GM12878 (cell line): ENCODE data around the gene ELFN2. TPM values are rescaled to one million over a fixed set of nuclear protein-coding genes. Genes with fewer than 3 reads are reported as not detected.

Experiments used
- ATAC-seq: fragments of 200-7000 bp; cut with Tn5 transposase; 3 replicates; pipeline ENCODE4 v1.9.1; 2020; ENCODE audit warnings: mild to moderate bottlenecking, moderate library complexity
- BruUV-seq: library from RNA; stranded (reverse); fragments of 400-500 nt; replicated peaks from 2 replicates; lab custom pipeline; 2021; lab: Mats Ljungman, UMichigan
- CTCF ChIA-PET: fragments of 300-600 bp; sonication (Branson Sonifier 250); formaldehyde crosslinking; extraction: SDS; loops from one replicate; lab custom pipeline; 2021; ENCODE audit warnings: inconsistent platforms; lab: Yijun Ruan, JAX
- POLR2A ChIA-PET: fragments of 350-600 bp; formaldehyde crosslinking; extraction: SDS; loops from one replicate; lab custom pipeline; 2021; ENCODE audit warnings: inconsistent platforms; lab: Charles Lee
- RAD21 ChIA-PET: fragments of 300-600 bp; sonication (Branson Sonifier 250); formaldehyde crosslinking; loops from one replicate; lab custom pipeline; 2023; ENCODE audit warnings: antibody characterized with exemption; ENCODE audit not compliant: unreplicated experiment; lab: Charles Lee
- SMC1A ChIA-PET: fragments of 300-600 bp; sonication (Branson Sonifier 250); formaldehyde crosslinking; loops from one replicate; lab custom pipeline; 2023; ENCODE audit not compliant: unreplicated experiment, uncharacterized antibody; lab: Charles Lee
- DNase-seq: peaks from one replicate; pipeline ENCODE4 v3.0.0-alpha.2; 2011; ENCODE audit warnings: low read depth, low spot score
- FAIRE-seq: peaks from 3 replicates; lab custom pipeline; 2011; peaks lifted over from hg19 to GRCh38; lab: Jason Lieb, UNC
- H2AFZ ChIP-seq: 2 replicates; pipeline ENCODE4 v1.6.0; 2011; ENCODE audit warnings: low read depth, low read length, control low read depth; ENCODE audit not compliant: control insufficient read depth
- H3K27ac ChIP-seq: 2 replicates; pipeline ENCODE4 v1.5.1; 2011; ENCODE audit warnings: control low read depth; ENCODE audit not compliant: control insufficient read depth, insufficient read depth
- H3K27me3 ChIP-seq, 2 experiments: replicated peaks in 1 of 2; 2 replicates each; pipeline versions ENCODE4 v1.6.0 to v1.6.1; 2011; ENCODE audit warnings: low read length in 1 of 2; ENCODE audit not compliant: control insufficient read depth in 2 of 2, insufficient read depth in 2 of 2
- H3K36me3 ChIP-seq, 2 experiments: 2 replicates each; pipeline ENCODE4 v1.5.1; 2011; ENCODE audit warnings: low read length in 1 of 2; ENCODE audit not compliant: control insufficient read depth in 2 of 2, insufficient read depth in 2 of 2
- H3K4me1 ChIP-seq: 2 replicates; pipeline ENCODE4 v1.6.1; 2011; ENCODE audit warnings: mild to moderate bottlenecking, low read length, moderate library complexity, mixed read lengths; ENCODE audit not compliant: control insufficient read depth, insufficient read depth
- H3K4me2 ChIP-seq: 2 replicates; pipeline ENCODE4 v1.6.0; 2011; ENCODE audit warnings: control low read depth; ENCODE audit not compliant: control insufficient read depth, insufficient read depth
- H3K4me3 ChIP-seq: fragments of 200-600 bp; sonication (generic); 2 replicates; pipeline ENCODE4 v1.5.1; 2016
- H3K79me2 ChIP-seq: 2 replicates; pipeline ENCODE4 v1.6.0; 2011; ENCODE audit warnings: low read length; ENCODE audit not compliant: control insufficient read depth, insufficient read depth
- H3K9ac ChIP-seq: 2 replicates; pipeline ENCODE4 v1.8.0; 2011; ENCODE audit warnings: low read length, control low read depth, mixed read lengths; ENCODE audit not compliant: control insufficient read depth, insufficient read depth
- H3K9me3 ChIP-seq: replicated peaks from 3 replicates; pipeline ENCODE4 v1.5.1; 2011; ENCODE audit warnings: mild to moderate bottlenecking, low read length; ENCODE audit not compliant: control insufficient read depth, insufficient read depth
- H4K20me1 ChIP-seq: 2 replicates; pipeline ENCODE4 v1.6.0; 2011; ENCODE audit not compliant: control insufficient read depth, insufficient read depth
- ATF7 ChIP-seq: fragments of 450-650 bp; IDR thresholded peaks from 2 replicates; pipeline ENCODE4 v1.6.1; 2016; ENCODE audit warnings: low read depth, mild to moderate bottlenecking
- BMI1 ChIP-seq: fragments of 450-650 bp; IDR thresholded peaks from 2 replicates; pipeline ENCODE4 v1.6.1; 2016; ENCODE audit warnings: mild to moderate bottlenecking, moderate library complexity, borderline replicate concordance
- CEBPZ ChIP-seq: fragments of 150-350 bp; IDR thresholded peaks from 2 replicates; pipeline ENCODE4 v1.6.1; 2016; ENCODE audit warnings: low read depth, low read length
- EZH2 ChIP-seq: IDR thresholded peaks from 2 replicates; pipeline ENCODE4 v1.6.1; 2012; ENCODE audit warnings: low read depth, mild to moderate bottlenecking, control low read depth, inconsistent platforms, low read length, borderline replicate concordance; ENCODE audit not compliant: control insufficient read depth
- FOS ChIP-seq: IDR thresholded peaks from 3 replicates; pipeline ENCODE4 v1.6.1; 2011; ENCODE audit warnings: borderline replicate concordance; ENCODE audit not compliant: insufficient read length; ENCODE audit errors: extremely low read depth
- GATAD2B ChIP-seq: fragments of 450-650 bp; conservative IDR thresholded peaks from 2 replicates; pipeline ENCODE4 v1.6.1; 2017; ENCODE audit warnings: low read depth, mild to moderate bottlenecking, moderate library complexity
- KAT2A ChIP-seq: conservative IDR thresholded peaks from 2 replicates; pipeline ENCODE4 v1.6.1; 2011; ENCODE audit warnings: low read depth, low read length; ENCODE audit not compliant: control insufficient read depth
- MAX ChIP-seq: IDR thresholded peaks from 2 replicates; pipeline ENCODE4 v1.6.1; 2012; ENCODE audit warnings: low read depth, low read length, improper control_type of control experiment
- MEF2A ChIP-seq: IDR thresholded peaks from 2 replicates; pipeline ENCODE4 v1.6.1; 2011; ENCODE audit warnings: low read depth, mild to moderate bottlenecking, low read length, moderate library complexity; ENCODE audit not compliant: insufficient read depth
- NBN ChIP-seq: fragments of 450-650 bp; IDR thresholded peaks from 2 replicates; pipeline ENCODE4 v1.6.1; 2016
- RELB ChIP-seq: fragments of 450-650 bp; IDR thresholded peaks from 2 replicates; pipeline ENCODE4 v1.6.1; 2017; ENCODE audit warnings: low read depth, mild to moderate bottlenecking, moderate library complexity
- SMAD1 ChIP-seq: fragments of 450-650 bp; IDR thresholded peaks from 2 replicates; pipeline ENCODE4 v1.6.1; 2018; ENCODE audit warnings: mild to moderate bottlenecking, low read depth; ENCODE audit not compliant: partially characterized antibody
- SMAD5 ChIP-seq: IDR thresholded peaks from 2 replicates; pipeline ENCODE4 v1.6.1; 2016; ENCODE audit warnings: antibody characterized with exemption, low read depth
- SREBF1 ChIP-seq: IDR thresholded peaks from 2 replicates; pipeline ENCODE4 v1.6.1; 2012; ENCODE audit warnings: mild to moderate bottlenecking, low read length
- USF2 ChIP-seq: IDR thresholded peaks from 2 replicates; pipeline ENCODE4 v1.6.1; 2011; ENCODE audit warnings: low read depth, low read length, improper control_type of control experiment, borderline replicate concordance
- WGBS: methylation state at CpG from one replicate; pipeline ENCODE4 v1.1.6; 2016; ENCODE audit warnings: low lambda C conversion rate; ENCODE audit not compliant: insufficient replicate concordance, insufficient coverage; ENCODE audit errors: missing lambda C conversion rate; 5-methylcytosine and 5-hydroxymethylcytosine counted together
- in situ Hi-C: fragments of 300-500 bp; cut with MboI; formaldehyde crosslinking; loops from 9 replicates; pipeline ENCODE4 v1.14.3; 2018; ENCODE audit warnings: mixed read lengths
- intact Hi-C: fragments of 100-400 bp; cut with micrococcal nuclease; formaldehyde crosslinking; loops from one replicate; pipeline ENCODE4 v1.14.2; 2022; ENCODE audit not compliant: unreplicated experiment
- polyA plus RNA-seq, 11 experiments: library from polyadenylated mRNA; depleted of rRNA in 4 of 11; unstranded in 6 of 11; stranded (reverse) in 5 of 11; fragments of >200 nt; fragmentation: Nextera tagmentation in 4 of 11; fragmentation: Illumina TruSeq in 1 of 11; extraction: Ambion mirVana in 4 of 11; extraction: Trizol in 1 of 11; gene quantifications; 1 replicate in 1 of 11; 2 replicates in 10 of 11; pipeline versions ENCODE4 v1.2.1 to v1.2.3, GENCODE V29; 2011 to 2016; ENCODE audit warnings: inconsistent platforms in 2 of 11, missing spikeins in 2 of 11, low read depth in 1 of 11
- total RNA-seq, 4 experiments: library from RNA; depleted of rRNA in 3 of 4; stranded (reverse); fragments of >200 nt in 3 of 4; fragmentation: Illumina TruSeq in 1 of 4; extraction: Trizol in 1 of 4; gene quantifications; 2 replicates each; pipeline versions ENCODE4 v1.2.1 to v1.2.3, GENCODE V29; 2013 to 2021

The ELFN2 gene
- total and polyA plus RNA-seq, 10 of the 15 experiments (the other 5 are each of a cell fraction or from before 2014, with no cell fraction given), result 0.03 to 0.05 TPM; not detected in 8

GRCh38 chr22:37340331-37341262 is 86.7 kb downstream of the ELFN2 start:
- ATAC-seq (no peak), DNase-seq (no peak), FAIRE-seq (no peak)
- no peaks in the 10 kb centered on the region for H3K27me3 ChIP-seq
- no peak overlapping the region for H2AFZ ChIP-seq
- H3K4me3 ChIP-seq, result no peak overlapping the region
- ChIA-PET POLR2A (interaction anchor here (1.1 to 1.2 kb wide), 2 partner anchors 61 to 145 kb away, joined by 3 read pairs; partner anchors contain the start of gene MFNG), CTCF (interaction anchor here (1.0 to 1.9 kb wide), 2 partner anchors 9 to 24 kb away, joined by 3 to 7 read pairs; no protein-coding TSS in a partner anchor), SMC1A (interaction anchor here (0.7 kb wide), 1 partner anchor 27 kb away, joined by 3 read pairs; no protein-coding TSS in a partner anchor), RAD21 (interaction anchor here (0.9 to 1.4 kb wide), 3 partner anchors 8 to 73 kb away, joined by 3 read pairs; no protein-coding TSS in a partner anchor)
- H4K20me1 ChIP-seq, result no peaks in the 10 kb centered on the region
- no peak overlapping the region for H3K9ac ChIP-seq
- intact Hi-C loops, result no loop called here
- BruUV-seq, result no TSS peak
- H3K79me2 ChIP-seq, result no peaks in the 10 kb centered on the region
- in situ Hi-C loops, result no loop called here
- TF ChIP-seq MEF2A (no peak), GATAD2B (no peak), CEBPZ (no peak), USF2 (no peak), FOS (no peak), SMAD5 (no peak), SMAD1 (no peak), RELB (no peak), SREBF1 (no peak), BMI1 (no peak), MAX (no peak), ATF7 (no peak), EZH2 (no peak), KAT2A (no peak), NBN (no peak)
- WGBS, result 43% methylated on average over 23 of the region's 24 CpGs
- no peak overlapping the region for H3K27ac ChIP-seq
- no peaks in the 10 kb centered on the region for H3K9me3 ChIP-seq
- H3K4me2 ChIP-seq, result no peak overlapping the region
- H3K4me1 ChIP-seq, result peaks cover 21% of the 10 kb centered on the region
- no peaks in the 10 kb centered on the region for H3K36me3 ChIP-seq
